ENCODE measurements around the gene FLOT1.
"Not testable (repeated sequence)": the region's sequence is repeated elsewhere in the genome, so short reads cannot be mapped to it uniquely, and the experiment has no call there.

Gene FLOT1

GRCh38 chr6:30724906-30725667 lies 17.4 kb downstream of the FLOT1 start:
- peaks cover 8% of the 10 kb centered on the region for H3K4me1 ChIP-seq
- peaks cover 81% of the 10 kb centered on the region for H3K36me3 ChIP-seq
- no peaks in the 10 kb centered on the region for H3K9me3 ChIP-seq
- no peak for TF ChIP-seq CTCF (IDR thresholded peaks at IDR 0.05; ENCODE audit: low read depth, low read length)
- peaks cover 3% of the 10 kb centered on the region for H3K27me3 ChIP-seq
- DNase-seq: no peak
- H3K4me3 ChIP-seq (ENCODE audit: low read depth, low read length): no peak overlapping the region

GRCh38 chr6:30723843-30724741 lies 18.4 kb downstream of the FLOT1 start:
- TF ChIP-seq CTCF (IDR thresholded peaks at IDR 0.05; ENCODE audit: low read depth, low read length): peak; percentile 19; the same call in 1 of the 2 replicates
- peaks cover 72% of the 10 kb centered on the region for H3K36me3 ChIP-seq

GRCh38 chr6:30723159-30723842 lies 19.2 kb downstream of the FLOT1 start:
- not testable (repeated sequence) for DNase-seq, H3K4me1 ChIP-seq, H3K27me3 ChIP-seq, H3K9me3 ChIP-seq
- Histone ChIP-seq H3K4me3 (ENCODE audit: low read depth, low read length) (peak overlapping the region; percentile 96), H3K36me3 (peaks cover 68% of the 10 kb centered on the region)

More at GRCh38 chr6:30723843-30724741, 18.4 kb downstream of the FLOT1 start:
- H3K27me3 ChIP-seq, H3K4me1 ChIP-seq, H3K9me3 ChIP-seq: not testable (repeated sequence)
- peak; percentile 30 for DNase-seq
- peak overlapping the region; percentile 27 for H3K4me3 ChIP-seq (ENCODE audit: low read depth, low read length)

- DNase-seq: peak; percentile 79
- H3K4me1 ChIP-seq: peaks cover 7% of the 10 kb centered on the region
- peaks cover 61% of the 10 kb centered on the region for H3K36me3 ChIP-seq
- H3K9me3 ChIP-seq: no peaks in the 10 kb centered on the region
- peak overlapping the region; percentile 96 for H3K4me3 ChIP-seq (ENCODE audit: low read depth, low read length)
- H3K27me3 ChIP-seq: peaks cover 3% of the 10 kb centered on the region
- TF ChIP-seq CTCF (IDR thresholded peaks at IDR 0.05; ENCODE audit: low read depth, low read length): peak; percentile 94
Measured at GRCh38 chr6:30722280-30723112, 20.0 kb downstream of the FLOT1 start.

GRCh38 chr6:30722025-30722279 lies 20.5 kb downstream of the FLOT1 start:
- not testable (repeated sequence) for H3K27me3 ChIP-seq, DNase-seq, H3K9me3 ChIP-seq, H3K4me1 ChIP-seq
- H3K4me3 ChIP-seq (ENCODE audit: low read depth, low read length): peak overlapping the region; percentile 96
- peaks cover 56% of the 10 kb centered on the region for H3K36me3 ChIP-seq

GRCh38 chr6:30721198-30722024 lies 21.1 kb downstream of the FLOT1 start:
- Histone ChIP-seq H3K4me1 (peaks cover 6% of the 10 kb centered on the region), H3K9me3 (no peaks in the 10 kb centered on the region), H3K27me3 (peaks cover 3% of the 10 kb centered on the region), H3K36me3 (peaks cover 56% of the 10 kb centered on the region), H3K4me3 (ENCODE audit: low read depth, low read length) (peak overlapping the region; percentile 96)
- 0 out of 2 replicates have a peak, but pooled peaks have one; percentile 15 for TF ChIP-seq CTCF (IDR thresholded peaks at IDR 0.05; ENCODE audit: low read depth, low read length)
- DNase-seq: peak; percentile 95
